ENCODE data around the gene CIB4. TPM values are rescaled to one million over a fixed set of nuclear protein-coding genes. Genes with fewer than 3 reads are reported as not detected.

CIB4 gene
- total RNA-seq, 3 donors from 2014 or later (not counting 1 experiment from before 2014, with no cell fraction given): not detected

GRCh38 chr2:26642429-26642828, 1.3 kb upstream of the CIB4 start:
- H3K4me3 Mint-ChIP-seq: no peak overlapping the region
- 68% methylated on average over 3 of the region's 3 CpGs for WGBS (ENCODE audit: insufficient coverage)
- DNase-seq (no peak), ATAC-seq (no peak)
- H3K27ac ChIP-seq (ENCODE audit: low read length): no peak overlapping the region
- H3K9me3 ChIP-seq (ENCODE audit: control insufficient read depth, insufficient read depth, low read length): no peaks in the 10 kb centered on the region
- H3K4me3 ChIP-seq (ENCODE audit: low read length): no peak overlapping the region
- no peaks in the 10 kb centered on the region for H3K9me3 Mint-ChIP-seq
- peaks cover 0 to 12% of the 10 kb centered on the region in 2 donors for H3K4me1 Mint-ChIP-seq
- peaks cover 23 to 37% of the 10 kb centered on the region in 2 donors for H3K27me3 Mint-ChIP-seq (ENCODE audit: low read depth in 2 of 2)
- TF ChIP-seq, protein P1, sequence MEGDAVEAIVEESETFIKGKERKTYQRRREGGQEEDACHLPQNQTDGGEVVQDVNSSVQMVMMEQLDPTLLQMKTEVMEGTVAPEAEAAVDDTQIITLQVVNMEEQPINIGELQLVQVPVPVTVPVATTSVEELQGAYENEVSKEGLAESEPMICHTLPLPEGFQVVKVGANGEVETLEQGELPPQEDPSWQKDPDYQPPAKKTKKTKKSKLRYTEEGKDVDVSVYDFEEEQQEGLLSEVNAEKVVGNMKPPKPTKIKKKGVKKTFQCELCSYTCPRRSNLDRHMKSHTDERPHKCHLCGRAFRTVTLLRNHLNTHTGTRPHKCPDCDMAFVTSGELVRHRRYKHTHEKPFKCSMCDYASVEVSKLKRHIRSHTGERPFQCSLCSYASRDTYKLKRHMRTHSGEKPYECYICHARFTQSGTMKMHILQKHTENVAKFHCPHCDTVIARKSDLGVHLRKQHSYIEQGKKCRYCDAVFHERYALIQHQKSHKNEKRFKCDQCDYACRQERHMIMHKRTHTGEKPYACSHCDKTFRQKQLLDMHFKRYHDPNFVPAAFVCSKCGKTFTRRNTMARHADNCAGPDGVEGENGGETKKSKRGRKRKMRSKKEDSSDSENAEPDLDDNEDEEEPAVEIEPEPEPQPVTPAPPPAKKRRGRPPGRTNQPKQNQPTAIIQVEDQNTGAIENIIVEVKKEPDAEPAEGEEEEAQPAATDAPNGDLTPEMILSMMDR (IDR thresholded peaks at IDR 0.05): no peak
- intact Hi-C loops (cut with micrococcal nuclease): no loop called here
- no peaks in the 10 kb centered on the region for H3K36me3 Mint-ChIP-seq
- H3K27me3 ChIP-seq (ENCODE audit: control insufficient read depth, insufficient read depth, low read length): peaks cover 3% of the 10 kb centered on the region
- peaks cover 5% of the 10 kb centered on the region for H3K4me1 ChIP-seq (ENCODE audit: control insufficient read depth, insufficient read depth, low read length)
- H3K36me3 ChIP-seq (ENCODE audit: control insufficient read depth, insufficient read depth, low read length): no peaks in the 10 kb centered on the region
- no peak overlapping the region for H3K27ac Mint-ChIP-seq

DNA sequence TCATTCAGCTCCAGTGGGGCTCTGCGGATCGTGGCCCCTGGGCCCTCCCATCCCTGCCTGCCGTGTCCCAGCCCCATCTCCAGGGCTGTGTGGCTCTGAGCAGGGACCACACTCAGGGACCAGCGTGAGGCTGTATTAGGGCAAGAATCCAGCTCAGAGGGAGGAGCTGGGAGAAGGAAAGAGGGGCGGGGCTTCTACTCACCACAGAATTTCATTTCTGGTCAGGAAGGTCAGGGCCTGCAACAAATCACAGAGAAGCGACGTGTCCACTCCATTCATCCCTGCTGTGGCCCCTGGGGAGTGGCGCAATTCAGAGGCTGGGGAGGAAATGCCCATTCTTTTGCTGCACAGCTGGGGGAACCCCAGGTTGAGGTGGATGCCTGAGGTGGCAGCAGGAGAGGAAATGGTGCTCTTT, 828 bp downstream of the CIB4 start:
- no peak for DNase-seq
- H3K36me3 ChIP-seq (ENCODE audit: control insufficient read depth, insufficient read depth, low read length): no peaks in the 10 kb centered on the region
- Mint-ChIP-seq H3K27ac (no peak overlapping the region), H3K27me3 (ENCODE audit: low read depth in 2 of 2) (peaks cover 11 to 20% of the 10 kb centered on the region in 2 donors), H3K36me3 (no peaks in the 10 kb centered on the region), H3K9me3 (no peaks in the 10 kb centered on the region), H3K4me1 (peaks cover 0 to 12% of the 10 kb centered on the region in 2 donors), H3K4me3 (no peak overlapping the region)
- no peak for ATAC-seq
- no peaks in the 10 kb centered on the region for H3K9me3 ChIP-seq (ENCODE audit: control insufficient read depth, insufficient read depth, low read length)
- H3K4me3 ChIP-seq (ENCODE audit: low read length): no peak overlapping the region
- 32% methylated on average over 8 of the region's 8 CpGs for WGBS (ENCODE audit: insufficient coverage)
- TF ChIP-seq, protein P1 (IDR thresholded peaks at IDR 0.05): no peak
- intact Hi-C loops (cut with micrococcal nuclease): no loop called here
- H3K27me3 ChIP-seq (ENCODE audit: control insufficient read depth, insufficient read depth, low read length): peaks cover 3% of the 10 kb centered on the region
- peaks cover 5% of the 10 kb centered on the region for H3K4me1 ChIP-seq (ENCODE audit: control insufficient read depth, insufficient read depth, low read length)
- no peak overlapping the region for H3K27ac ChIP-seq (ENCODE audit: low read length)

DNA sequence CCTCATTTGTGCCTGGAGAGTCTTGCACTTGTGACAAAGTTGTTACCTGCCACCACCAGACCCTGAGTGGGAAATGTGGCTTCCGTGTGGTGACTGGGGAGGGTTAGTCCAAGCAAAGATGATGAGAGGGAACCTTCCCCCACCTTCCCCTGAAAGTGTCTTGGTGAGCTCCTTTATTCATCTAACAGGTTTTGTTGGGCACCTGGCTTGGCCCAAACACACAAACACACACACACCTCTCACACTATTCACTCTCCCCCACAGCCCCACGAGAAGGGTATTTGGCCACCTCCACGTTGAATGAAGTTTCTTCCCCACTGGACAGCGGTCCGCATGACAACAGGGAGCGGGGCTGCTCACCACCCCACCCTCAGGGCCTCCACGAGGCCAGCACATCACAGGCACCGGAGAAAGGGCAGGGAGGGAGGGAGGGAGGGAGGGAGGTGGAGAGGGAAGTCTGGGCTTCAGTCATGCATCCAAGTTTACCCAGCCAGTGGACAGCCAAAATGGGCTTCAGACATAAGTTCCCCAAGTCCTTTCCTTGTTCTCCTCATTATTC, 1.4 kb downstream of the CIB4 start:
- TF ChIP-seq, protein P1 (IDR thresholded peaks at IDR 0.05): no peak
- no peak overlapping the region for H3K4me3 Mint-ChIP-seq
- H3K27ac ChIP-seq (ENCODE audit: low read length): no peak overlapping the region
- no peaks in the 10 kb centered on the region for H3K36me3 ChIP-seq (ENCODE audit: control insufficient read depth, insufficient read depth, low read length)
- ATAC-seq (no peak), DNase-seq (no peak)
- H3K4me1 ChIP-seq (ENCODE audit: control insufficient read depth, insufficient read depth, low read length): peaks cover 5% of the 10 kb centered on the region
- peaks cover 0 to 12% of the 10 kb centered on the region in 2 donors for H3K4me1 Mint-ChIP-seq
- H3K36me3 Mint-ChIP-seq: no peaks in the 10 kb centered on the region
- H3K9me3 Mint-ChIP-seq: no peaks in the 10 kb centered on the region
- 73% methylated on average over 4 of the region's 8 CpGs for WGBS (ENCODE audit: insufficient coverage)
- peaks cover 6 to 16% of the 10 kb centered on the region in 2 donors for H3K27me3 Mint-ChIP-seq (ENCODE audit: low read depth in 2 of 2)
- intact Hi-C loops (cut with micrococcal nuclease): no loop called here
- H3K4me3 ChIP-seq (ENCODE audit: low read length): no peak overlapping the region
- H3K9me3 ChIP-seq (ENCODE audit: control insufficient read depth, insufficient read depth, low read length): no peaks in the 10 kb centered on the region
- peaks cover 3% of the 10 kb centered on the region for H3K27me3 ChIP-seq (ENCODE audit: control insufficient read depth, insufficient read depth, low read length)
- H3K27ac Mint-ChIP-seq: no peak overlapping the region

DNA sequence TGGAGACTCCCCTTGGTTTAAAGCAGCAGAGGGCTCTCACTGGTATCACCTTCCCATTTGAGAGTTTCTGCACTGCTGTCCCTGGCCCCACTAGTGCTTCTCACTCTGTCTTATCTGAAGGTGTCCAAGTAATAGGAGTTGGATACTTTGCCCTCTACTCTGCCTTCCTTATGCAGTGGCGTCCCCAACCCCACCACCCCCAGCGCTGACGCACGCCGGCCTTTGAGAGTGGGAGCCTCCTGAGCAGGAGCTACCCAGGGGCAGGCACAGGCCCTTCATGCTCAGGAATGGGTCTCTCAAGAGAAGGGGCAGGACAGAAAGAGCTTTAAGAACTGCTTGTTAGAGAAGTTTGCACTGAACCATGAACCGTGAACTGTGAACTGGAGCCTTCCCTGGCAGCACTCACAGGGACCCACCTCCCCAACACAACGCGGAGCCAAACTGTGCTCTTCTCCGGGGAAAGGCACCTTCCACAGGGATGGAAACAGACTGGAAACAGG, 3.3 kb downstream of the CIB4 start:
- peaks cover 0 to 5% of the 10 kb centered on the region in 2 donors for H3K4me1 Mint-ChIP-seq
- no peak for DNase-seq

More for the DNA sequence above, 3.3 kb downstream of the CIB4 start:
- Mint-ChIP-seq H3K9me3 (no peaks in the 10 kb centered on the region), H3K27me3 (ENCODE audit: low read depth in 2 of 2) (peaks cover 0 to 8% of the 10 kb centered on the region in 2 donors), H3K36me3 (no peaks in the 10 kb centered on the region), H3K4me3 (no peak overlapping the region), H3K27ac (no peak overlapping the region)
- H3K27ac ChIP-seq (ENCODE audit: low read length): no peak overlapping the region
- no peaks in the 10 kb centered on the region for H3K36me3 ChIP-seq (ENCODE audit: control insufficient read depth, insufficient read depth, low read length)
- H3K4me3 ChIP-seq (ENCODE audit: low read length): no peak overlapping the region
- TF ChIP-seq, protein P1 (IDR thresholded peaks at IDR 0.05): no peak
- ATAC-seq: no peak
- peaks cover 3% of the 10 kb centered on the region for H3K27me3 ChIP-seq (ENCODE audit: control insufficient read depth, insufficient read depth, low read length)
- 79% methylated on average over 9 of the region's 9 CpGs for WGBS (ENCODE audit: insufficient coverage)
- intact Hi-C loops (cut with micrococcal nuclease): no loop called here
- no peaks in the 10 kb centered on the region for H3K9me3 ChIP-seq (ENCODE audit: control insufficient read depth, insufficient read depth, low read length)
- H3K4me1 ChIP-seq (ENCODE audit: control insufficient read depth, insufficient read depth, low read length): peaks cover 5% of the 10 kb centered on the region

All from natural killer cell (primary cell).